ENCODE measurements around the gene QDPR. TPM values are rescaled to one million over a fixed set of nuclear protein-coding genes. Genes with fewer than 3 reads are reported as not detected.

The QDPR gene
- total and polyA plus RNA-seq, 10 of the 15 experiments (the other 5 are each of a cell fraction or from before 2014, with no cell fraction given), result 3.0 to 27.7 (median 11.8) TPM

- H3K4me3 ChIP-seq, result no peak overlapping the region
- in situ Hi-C loops (cut with MboI) (loop anchor here (5.0 kb wide), 3 partner anchors 92 to 1047 kb away; no protein-coding TSS in a partner anchor), intact Hi-C loops (cut with micrococcal nuclease; ENCODE audit: unreplicated experiment) (no loop called here)
- no peaks in the 10 kb centered on the region for H3K79me2 ChIP-seq (ENCODE audit: control insufficient read depth, insufficient read depth, low read length)
- no peak overlapping the region for H2AFZ ChIP-seq (ENCODE audit: control insufficient read depth, low read depth, low read length)
- ChIA-PET POLR2A (interaction anchor here (0.6 to 0.9 kb wide), 2 partner anchors 10 to 32 kb away, joined by 3 read pairs; partner anchors contain the start of gene LAP3), RAD21 (ENCODE audit: unreplicated experiment) (interaction anchor here (0.7 to 0.8 kb wide), 2 partner anchors 90 to 263 kb away, joined by 3 read pairs; no protein-coding TSS in a partner anchor), CTCF (interaction anchor here (0.6 to 1.7 kb wide), 5 partner anchors 9 to 491 kb away, joined by 3 to 5 read pairs (median 4); no protein-coding TSS in a partner anchor), SMC1A (ENCODE audit: uncharacterized antibody, unreplicated experiment) (interaction anchor here (0.9 to 7.0 kb wide), 2 partner anchors 18 to 262 kb away, joined by 3 to 68 read pairs; partner anchors contain the start of genes DCAF16 and NCAPG)
- no peak overlapping the region for H3K4me2 ChIP-seq (ENCODE audit: control insufficient read depth, insufficient read depth)
- no peak overlapping the region for H3K27ac ChIP-seq (ENCODE audit: control insufficient read depth, insufficient read depth)
- no peak overlapping the region for H3K9ac ChIP-seq (ENCODE audit: control insufficient read depth, insufficient read depth, low read length)
- BruUV-seq (replicated peaks), result no TSS peak
- H3K4me1 ChIP-seq (ENCODE audit: control insufficient read depth, insufficient read depth, low read length), result no peaks in the 10 kb centered on the region
- H3K9me3 ChIP-seq (replicated peaks; ENCODE audit: control insufficient read depth, insufficient read depth, low read length), result no peaks in the 10 kb centered on the region
- FAIRE-seq (no peak), DNase-seq (ENCODE audit: low read depth, low spot score) (no peak), ATAC-seq (no peak)
- H4K20me1 ChIP-seq (ENCODE audit: control insufficient read depth, insufficient read depth), result no peaks in the 10 kb centered on the region
- 43% methylated on average over 3 of the region's 3 CpGs for WGBS (ENCODE audit: insufficient coverage, insufficient replicate concordance, low lambda C conversion rate, missing lambda C conversion rate)
- no peaks in the 10 kb centered on the region for H3K27me3 ChIP-seq (replicated peaks in 1 of 2; ENCODE audit: control insufficient read depth in 2 of 2, insufficient read depth in 2 of 2, low read length in 1 of 2)
- no peaks in the 10 kb centered on the region for H3K36me3 ChIP-seq (ENCODE audit: control insufficient read depth in 2 of 2, insufficient read depth in 2 of 2, low read length in 1 of 2)
- no peak for TF ChIP-seq HDAC6 (IDR thresholded peaks at IDR 0.05; ENCODE audit: unreplicated experiment)
- TF ChIP-seq, protein P1, sequence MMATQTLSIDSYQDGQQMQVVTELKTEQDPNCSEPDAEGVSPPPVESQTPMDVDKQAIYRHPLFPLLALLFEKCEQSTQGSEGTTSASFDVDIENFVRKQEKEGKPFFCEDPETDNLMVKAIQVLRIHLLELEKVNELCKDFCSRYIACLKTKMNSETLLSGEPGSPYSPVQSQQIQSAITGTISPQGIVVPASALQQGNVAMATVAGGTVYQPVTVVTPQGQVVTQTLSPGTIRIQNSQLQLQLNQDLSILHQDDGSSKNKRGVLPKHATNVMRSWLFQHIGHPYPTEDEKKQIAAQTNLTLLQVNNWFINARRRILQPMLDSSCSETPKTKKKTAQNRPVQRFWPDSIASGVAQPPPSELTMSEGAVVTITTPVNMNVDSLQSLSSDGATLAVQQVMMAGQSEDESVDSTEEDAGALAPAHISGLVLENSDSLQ (IDR thresholded peaks at IDR 0.05), result no peak
- no peak for TF ChIP-seq RFX5 (IDR thresholded peaks at IDR 0.05; ENCODE audit: low read depth, low read length)
- no peak for TF ChIP-seq ETV6 (conservative IDR thresholded peaks at IDR 0.05 in 1 of 2, IDR thresholded peaks at IDR 0.05 in 1 of 2; ENCODE audit: borderline replicate concordance in 1 of 2, low read depth in 1 of 2)
- no peak for TF ChIP-seq KDM1A (IDR thresholded peaks at IDR 0.05; ENCODE audit: borderline replicate concordance)
- no peak for TF ChIP-seq SKIL (IDR thresholded peaks at IDR 0.05; ENCODE audit: low read depth, poor library complexity, severe bottlenecking)
- TF ChIP-seq CREB1 (IDR thresholded peaks at IDR 0.05; ENCODE audit: low read depth), result no peak
- no peak for TF ChIP-seq SREBF2 (IDR thresholded peaks at IDR 0.05; ENCODE audit: low read length)
- TF ChIP-seq, protein P2, sequence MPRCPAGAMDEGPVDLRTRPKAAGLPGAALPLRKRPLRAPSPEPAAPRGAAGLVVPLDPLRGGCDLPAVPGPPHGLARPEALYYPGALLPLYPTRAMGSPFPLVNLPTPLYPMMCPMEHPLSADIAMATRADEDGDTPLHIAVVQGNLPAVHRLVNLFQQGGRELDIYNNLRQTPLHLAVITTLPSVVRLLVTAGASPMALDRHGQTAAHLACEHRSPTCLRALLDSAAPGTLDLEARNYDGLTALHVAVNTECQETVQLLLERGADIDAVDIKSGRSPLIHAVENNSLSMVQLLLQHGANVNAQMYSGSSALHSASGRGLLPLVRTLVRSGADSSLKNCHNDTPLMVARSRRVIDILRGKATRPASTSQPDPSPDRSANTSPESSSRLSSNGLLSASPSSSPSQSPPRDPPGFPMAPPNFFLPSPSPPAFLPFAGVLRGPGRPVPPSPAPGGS (IDR thresholded peaks at IDR 0.05; ENCODE audit: borderline replicate concordance, insufficient read depth, low read depth, low read length, poor library complexity, severe bottlenecking), result no peak
- TF ChIP-seq E2F8 (IDR thresholded peaks at IDR 0.05; ENCODE audit: low read depth, partially characterized antibody), result no peak
- TF ChIP-seq POLR2AphosphoS5 (IDR thresholded peaks at IDR 0.05; ENCODE audit: low read length), result no peak
- TF ChIP-seq SP1 (IDR thresholded peaks at IDR 0.05; ENCODE audit: low read depth, low read length), result no peak
- TF ChIP-seq ZSCAN29 (IDR thresholded peaks at IDR 0.05), result no peak
- TF ChIP-seq NR2F1 (conservative IDR thresholded peaks at IDR 0.05), result no peak
These were observed 32.9 kb upstream of the QDPR start for GRCh38 chr4:17544831-17545234.
